GM18867 (cell line): Measurements from ENCODE around the gene PRMT5.

Experiments used
- ATAC-seq: cut with Tn5 transposase; IDR thresholded peaks from one replicate; pipeline ENCODE4 v1.9.1; 2021; ENCODE audit warnings: mild to moderate bottlenecking, moderate library complexity; ENCODE audit not compliant: unreplicated experiment

The PRMT5 gene

DNA sequence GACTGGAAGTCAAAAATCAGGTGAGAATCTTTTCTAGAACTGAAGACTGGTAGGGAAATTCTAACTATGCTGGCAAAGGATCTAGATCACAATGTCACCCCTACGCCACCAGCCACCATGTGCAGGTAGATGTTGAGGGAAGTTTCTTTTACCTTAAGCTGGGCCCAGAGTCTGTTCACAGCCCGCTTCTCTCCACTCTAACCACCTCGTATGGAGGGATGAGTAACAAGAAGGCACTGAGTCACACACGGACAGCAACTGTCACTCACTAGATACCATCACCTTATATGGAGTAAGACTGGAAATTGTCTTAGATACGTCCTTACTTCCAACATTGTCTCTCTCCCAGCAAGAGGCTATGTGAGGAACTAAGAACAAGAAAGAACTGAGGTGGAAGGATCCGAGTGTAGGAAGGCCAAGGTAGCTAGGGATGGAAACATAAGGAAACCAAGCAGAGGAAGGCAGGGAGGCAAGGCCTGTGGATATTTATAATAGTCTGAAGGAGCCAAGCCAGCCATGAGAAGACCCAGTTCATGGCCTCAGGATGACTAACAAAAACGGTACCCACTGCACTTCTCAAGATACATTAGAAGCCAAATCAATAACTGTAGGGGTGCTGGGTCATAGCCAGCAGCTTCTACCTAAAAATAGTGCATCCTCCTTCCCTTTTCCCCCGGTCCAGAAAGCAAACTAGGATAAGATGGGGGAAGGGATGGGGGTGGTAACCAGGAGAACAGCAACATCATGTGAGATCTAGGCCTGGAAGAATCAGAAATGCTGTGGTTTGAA lies 30.7 kb downstream of the PRMT5 start:
- no peak for ATAC-seq

DNA sequence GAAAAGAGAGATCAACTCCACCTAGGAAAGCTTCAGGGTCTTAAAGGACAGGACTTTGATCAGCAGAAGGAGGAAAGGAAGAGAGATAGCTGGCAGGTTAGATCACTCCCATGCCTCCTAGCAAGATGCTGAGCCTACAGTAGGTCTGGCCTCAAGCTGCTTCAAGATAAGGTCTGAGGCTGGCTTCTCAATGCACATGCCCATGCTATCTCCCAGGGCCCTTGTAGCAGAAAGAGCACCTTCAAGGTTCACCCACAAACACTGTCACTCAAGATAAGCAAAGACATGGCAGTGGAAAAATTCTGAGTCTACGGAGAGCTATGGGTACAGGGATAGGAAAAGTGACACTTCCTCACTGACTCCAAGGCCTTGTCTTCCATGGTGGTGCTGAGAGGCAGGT lies 31.8 kb downstream of the PRMT5 start:
- ATAC-seq, result no peak

DNA sequence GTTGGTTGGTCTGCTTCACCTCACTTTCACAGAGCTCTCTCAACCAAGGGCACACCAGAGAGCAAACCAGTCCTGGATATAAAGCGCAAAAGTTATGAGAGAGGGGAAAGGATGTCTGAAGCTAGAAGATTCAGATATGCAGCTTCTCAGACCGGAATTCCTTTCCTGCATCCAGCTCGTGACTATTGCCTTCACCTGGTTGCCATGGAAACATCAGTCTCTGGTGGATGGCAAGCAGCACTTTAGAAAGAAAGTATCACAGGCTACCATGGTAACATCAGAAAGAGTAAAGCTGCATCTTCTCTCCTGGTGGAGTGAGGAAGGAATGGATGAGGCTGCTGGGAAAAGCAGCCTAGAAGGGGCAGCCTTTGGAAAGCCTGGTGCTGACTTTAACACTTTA lies 32.4 kb downstream of the PRMT5 start:
- ATAC-seq, result no peak

DNA sequence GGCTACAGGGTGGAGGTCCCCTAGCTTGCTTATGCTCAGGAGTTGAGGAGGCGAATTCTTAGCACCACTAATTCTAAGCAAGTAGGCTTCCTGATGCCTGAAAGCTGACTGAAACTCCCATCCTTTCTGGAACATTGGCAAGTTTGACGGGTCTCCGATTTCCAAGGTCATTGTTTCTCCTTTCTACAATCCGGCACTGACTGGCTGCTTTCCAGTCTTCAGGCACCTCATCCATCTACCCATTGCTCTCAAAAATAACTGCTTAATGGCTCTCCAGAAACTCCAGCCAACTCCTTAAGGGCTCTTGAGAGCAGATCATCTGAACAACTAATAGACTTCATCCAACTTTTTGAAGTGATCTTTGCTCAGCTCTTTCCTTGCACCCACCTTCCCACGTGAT lies 32.8 kb downstream of the PRMT5 start:
- no peak for ATAC-seq

DNA sequence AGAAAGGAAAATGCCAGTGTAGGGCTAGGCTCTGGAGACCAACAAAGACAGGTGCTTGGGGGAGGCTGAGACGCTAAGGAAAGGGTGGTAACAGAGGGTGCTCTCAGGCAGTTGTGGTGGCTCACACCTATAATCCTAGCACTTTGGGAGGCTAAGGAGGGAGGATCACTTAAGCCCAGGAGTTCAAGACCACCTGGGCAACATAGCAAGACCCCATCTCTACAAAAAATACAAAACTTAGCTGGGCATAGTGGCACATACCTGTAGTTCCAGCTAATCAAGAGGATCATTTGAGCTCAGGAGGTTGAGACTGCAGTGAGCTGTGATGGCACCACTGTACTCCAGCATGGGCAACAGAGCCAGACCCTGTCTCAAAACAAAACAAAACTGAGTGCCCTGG lies 33.8 kb downstream of the PRMT5 start:
- ATAC-seq, result no peak

DNA sequence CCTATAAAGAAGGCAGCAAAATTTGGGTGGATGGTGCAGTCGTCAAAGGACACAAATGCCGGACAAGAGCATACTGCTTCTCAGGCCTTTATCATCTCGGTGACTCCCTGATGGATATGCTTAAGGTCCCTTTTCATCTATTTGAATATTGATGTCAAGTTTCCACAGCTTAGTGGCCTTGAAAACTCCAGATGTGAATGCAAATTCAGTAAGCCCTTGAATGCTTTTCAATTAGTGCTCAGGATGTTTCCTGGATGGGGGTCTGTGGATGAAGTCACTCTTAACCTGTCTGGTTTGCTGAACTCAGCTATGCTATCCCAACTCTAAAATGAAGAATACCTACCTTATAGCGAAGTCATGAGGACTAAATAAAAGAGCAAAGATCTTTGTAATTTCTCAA lies 35.5 kb downstream of the PRMT5 start:
- ATAC-seq, result no peak

DNA sequence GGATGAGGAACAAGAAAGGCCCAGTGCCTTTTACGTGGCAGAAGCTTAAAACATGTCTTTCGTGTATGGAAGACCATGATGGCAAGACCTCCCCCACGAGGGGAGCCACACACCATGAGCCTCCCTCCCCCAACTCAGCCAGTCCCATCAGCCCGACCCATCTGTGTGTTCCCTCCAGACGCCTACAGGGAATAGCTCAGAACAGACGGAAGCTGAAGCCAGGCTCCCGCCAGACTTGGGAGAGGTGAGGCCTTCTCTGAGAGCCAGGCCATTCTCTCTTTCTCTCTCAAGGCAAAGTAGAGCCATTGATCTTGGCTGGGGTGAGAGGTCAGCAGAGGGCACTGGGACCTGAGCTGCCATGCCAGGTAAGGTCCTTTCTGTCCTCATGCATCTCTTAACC lies 36.7 kb downstream of the PRMT5 start:
- no peak for ATAC-seq

DNA sequence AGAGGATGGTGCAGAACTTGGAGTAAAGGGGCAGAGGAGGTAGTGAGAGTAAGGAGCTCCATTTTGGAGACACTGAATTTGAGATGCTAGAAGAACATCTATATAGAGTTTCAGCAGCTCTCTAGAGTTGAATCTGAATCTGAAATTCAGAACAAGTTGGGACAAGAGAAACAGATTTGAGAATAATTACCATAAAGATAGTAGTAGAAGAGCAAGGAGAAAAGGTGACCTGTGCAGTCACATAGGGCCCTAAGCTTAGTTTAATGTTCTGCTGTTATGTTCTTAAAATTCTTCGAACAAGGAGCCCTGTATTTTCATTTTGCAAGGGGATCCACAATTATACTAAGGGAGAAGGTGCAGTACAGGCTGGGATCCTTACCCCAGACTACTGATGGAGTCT lies 38.8 kb downstream of the PRMT5 start:
- no peak for ATAC-seq

DNA sequence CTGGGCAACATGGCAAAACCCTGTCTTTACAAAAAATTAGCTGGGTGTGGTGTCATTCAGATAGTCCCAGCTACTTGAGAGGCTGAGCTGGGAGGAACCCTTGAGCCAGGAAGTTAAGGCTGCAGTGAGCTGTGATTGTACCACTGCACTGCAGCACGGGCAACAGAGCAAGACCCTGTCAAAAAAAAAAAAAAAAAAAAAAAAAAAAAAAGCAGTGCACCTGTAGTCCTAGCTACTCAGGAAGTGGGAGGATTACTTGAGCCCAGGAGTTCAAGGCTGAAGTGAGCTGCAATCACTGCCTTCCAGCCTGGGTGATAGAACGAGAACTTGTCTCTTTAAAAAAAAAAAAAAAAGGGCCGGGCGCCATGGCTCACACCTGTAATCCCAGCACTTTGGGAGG lies 40.5 kb downstream of the PRMT5 start:
- no peak for ATAC-seq

DNA sequence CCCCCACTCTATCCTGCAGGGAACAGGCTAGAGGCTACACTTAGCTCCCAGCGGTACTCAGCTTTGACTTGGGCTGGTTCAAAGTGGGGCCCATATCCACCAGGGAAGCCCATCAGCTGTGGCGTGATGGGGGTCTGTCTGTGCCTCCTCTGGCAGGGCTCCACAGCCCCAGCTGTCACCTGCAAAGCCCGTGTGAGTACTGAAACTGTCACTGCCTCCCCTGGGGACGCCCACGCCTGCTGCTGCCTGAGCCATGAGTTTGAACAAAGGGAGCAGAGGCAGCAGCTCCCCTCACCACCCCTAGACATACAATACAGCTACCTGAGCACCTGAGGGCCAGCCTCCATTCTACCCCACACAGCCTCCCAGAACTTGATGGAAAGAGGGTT lies 41.2 kb downstream of the PRMT5 start:
- peak; percentile 43 for ATAC-seq

DNA sequence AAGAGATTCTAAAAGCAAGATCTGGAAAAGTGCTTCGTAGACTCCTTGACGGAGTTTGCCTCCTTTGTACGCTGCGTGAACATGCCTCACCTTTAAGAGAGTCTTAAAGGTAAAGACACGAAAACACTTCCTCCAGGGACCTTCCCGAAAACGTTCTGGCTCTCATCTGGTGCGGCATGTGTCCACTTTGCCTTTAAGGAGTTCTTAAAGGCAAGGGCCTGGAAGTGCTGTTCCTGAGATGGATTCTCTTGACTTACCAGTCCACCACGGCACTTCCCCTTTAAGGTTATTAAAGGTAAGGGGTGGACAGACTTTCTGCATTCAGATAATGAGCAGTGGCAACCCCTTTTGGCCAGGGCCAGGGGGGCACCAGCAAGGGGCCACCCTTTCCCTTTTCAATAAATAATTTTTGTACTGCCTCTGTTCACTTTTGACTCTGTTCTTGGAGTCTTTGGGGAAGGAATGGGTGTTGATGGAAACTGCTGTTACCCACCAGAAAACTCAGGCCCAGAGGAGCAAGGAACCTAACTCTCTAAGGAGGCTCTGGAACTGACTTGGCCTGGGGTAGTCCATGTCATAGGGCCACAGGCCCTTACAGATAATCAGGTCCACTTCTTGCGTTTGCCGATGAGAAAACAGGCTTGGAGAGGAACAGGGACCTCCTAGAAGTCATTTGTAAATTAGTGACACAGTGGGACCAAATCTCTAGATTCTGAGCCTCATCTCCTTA lies 41.8 kb downstream of the PRMT5 start:
- ATAC-seq, result peak; percentile 36

DNA sequence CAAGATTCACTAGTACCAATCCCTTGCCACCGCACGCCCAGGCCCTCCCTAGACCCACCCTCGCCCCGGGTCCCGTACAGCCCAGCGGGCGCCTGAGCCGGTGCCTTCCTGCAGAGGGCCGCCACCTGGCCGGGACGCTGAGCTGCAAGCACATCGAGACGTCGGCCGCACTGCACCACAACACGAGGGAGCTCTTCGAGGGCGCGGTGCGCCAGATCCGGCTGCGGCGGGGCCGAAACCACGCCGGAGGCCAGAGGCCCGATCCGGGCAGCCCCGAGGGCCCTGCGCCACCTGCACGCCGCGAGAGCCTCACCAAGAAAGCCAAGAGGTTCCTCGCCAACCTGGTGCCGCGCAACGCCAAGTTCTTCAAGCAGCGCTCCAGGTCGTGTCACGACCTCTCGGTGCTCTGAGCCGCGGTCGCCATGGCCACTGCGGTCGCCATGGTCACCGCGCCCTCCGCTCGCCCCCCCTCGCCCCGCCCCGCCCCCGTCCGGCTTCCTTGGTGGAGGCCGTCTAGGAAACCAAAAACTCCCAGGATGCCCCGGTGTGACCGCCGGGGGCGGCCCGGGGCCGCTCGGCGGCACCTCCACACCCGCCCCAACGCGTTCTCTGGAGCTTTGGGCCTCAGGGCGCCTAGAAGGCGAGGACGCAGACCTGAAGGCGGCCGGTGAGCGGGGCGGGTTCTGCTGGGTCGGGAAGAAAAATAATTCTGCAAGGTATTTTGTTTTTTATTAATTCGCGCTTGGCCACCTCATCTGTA lies 42.5 kb downstream of the PRMT5 start:
- ATAC-seq, result peak; percentile 53

DNA sequence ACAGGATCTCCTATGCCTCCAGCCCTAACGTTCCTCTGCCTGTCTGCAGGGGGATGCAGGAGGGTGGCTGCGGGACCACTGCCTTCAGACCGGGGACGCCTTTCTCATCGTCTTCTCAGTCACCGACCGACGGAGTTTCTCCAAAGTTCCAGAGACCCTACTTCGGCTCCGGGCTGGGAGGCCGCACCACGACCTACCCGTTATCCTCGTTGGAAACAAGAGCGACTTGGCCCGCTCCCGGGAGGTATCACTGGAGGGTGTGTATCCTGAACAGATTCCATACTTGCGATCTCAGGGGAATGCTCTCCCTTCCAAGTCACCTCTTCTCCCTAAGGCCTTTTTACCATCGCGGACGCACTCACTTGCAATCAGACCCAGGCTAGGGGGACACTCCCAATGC lies 43.2 kb downstream of the PRMT5 start:
- no peak for ATAC-seq

DNA sequence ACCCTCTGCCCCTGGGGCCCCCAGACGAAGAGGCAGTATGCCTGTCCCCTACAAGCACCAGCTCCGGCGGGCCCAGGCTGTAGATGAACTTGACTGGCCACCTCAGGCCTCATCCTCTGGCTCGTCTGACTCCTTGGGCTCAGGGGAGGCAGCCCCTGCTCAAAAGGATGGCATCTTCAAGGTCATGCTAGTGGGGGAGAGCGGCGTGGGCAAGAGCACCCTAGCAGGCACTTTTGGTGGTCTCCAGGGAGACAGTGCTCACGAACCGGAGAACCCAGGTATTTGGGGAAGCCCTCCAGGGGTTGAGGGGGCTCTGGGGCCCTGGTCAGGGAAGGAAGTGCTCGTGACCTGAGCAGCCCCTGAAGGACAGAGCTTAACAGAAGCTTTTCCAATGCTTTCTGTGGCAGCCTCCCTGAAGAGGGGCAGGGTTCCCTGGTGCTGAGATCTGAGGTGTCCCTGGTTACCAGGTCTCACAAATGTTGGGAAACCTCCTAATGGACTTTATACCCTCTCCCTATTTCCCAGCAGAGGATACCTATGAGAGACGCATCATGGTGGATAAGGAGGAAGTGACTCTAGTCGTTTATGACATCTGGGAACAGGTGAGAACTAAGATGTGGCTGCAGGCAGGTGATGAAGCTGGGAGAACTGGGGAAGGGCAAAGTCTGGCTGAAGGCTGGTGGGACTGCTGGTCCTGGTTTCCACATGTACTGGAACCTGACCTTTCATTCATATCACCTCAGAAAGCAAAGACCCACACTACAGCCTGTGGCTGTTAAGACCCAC lies 44.2 kb downstream of the PRMT5 start:
- no peak for ATAC-seq

DNA sequence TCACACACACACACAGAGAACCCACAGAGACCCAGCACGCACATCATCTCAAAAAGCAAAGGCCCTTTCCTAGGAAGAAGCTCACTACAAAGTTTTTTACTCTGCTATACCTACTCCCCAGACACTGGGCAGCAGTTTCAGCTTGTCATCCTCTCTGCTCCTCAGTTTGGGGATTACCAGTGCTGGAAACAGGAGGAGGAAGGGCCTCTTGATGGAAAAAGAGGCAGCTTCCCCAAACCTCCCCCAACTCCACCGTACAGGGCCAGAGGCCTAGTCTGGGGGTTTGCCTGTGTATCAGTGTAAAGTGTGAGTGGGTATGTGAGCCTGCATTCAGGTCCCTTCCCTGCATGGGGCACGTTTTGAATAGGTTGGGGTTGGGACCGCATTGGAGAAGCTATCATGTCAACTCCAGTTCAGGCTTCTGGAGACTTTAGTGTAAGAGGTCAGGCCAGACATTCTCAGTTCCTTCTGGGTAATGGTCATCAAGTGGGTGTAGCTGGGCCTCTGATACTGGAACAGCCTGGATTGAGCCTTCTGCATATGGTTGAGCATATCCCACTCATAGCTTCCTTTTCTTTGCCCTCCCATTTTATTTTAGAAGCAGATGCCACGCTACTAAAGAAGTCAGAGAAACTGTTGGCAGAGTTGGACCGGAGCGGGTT lies 45.0 kb downstream of the PRMT5 start:
- no peak for ATAC-seq

DNA sequence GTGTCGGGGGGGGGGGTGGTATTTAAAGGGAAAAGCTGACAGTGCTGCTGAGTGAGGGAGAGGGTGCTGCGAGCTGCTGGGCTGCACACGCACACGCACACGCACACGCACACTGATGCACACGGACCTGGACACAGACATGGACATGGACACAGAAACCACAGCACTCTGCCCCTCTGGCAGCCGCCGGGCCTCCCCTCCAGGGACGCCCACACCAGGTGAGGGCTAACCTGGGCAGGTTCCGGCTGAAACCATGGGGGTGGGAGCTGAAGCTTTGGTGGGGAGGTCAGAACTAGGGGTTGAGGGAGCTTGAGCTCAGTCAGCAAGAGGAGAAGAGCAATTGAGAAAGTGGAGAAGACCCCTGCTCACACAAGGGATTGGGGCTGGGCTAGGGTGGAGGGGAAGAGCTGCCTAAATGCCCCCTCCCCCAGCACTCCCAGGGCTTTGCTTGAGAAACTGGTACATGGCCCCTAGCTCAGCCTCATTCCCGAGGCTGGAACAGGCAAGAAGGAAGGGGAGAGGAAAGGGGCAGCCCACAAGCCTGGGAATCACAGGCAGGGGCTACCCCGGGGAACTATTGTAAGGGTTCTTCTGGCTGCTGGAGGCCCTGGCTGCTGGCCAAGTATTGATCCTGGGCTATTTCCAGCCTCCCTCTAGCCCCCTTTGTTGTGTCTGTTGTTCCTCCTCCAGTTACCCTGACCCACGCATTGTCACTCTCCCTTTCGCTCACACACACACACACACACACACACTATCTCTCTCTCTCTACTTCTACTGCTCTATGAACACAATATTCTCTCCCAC lies 45.8 kb downstream of the PRMT5 start, which contains the start of gene REM2:
Gene REM2 (plus strand): TSS at position 50 of the 804 bp plus-strand sequence. CDS start 66 bp downstream, at position 116.
- ATAC-seq, result no peak

DNA sequence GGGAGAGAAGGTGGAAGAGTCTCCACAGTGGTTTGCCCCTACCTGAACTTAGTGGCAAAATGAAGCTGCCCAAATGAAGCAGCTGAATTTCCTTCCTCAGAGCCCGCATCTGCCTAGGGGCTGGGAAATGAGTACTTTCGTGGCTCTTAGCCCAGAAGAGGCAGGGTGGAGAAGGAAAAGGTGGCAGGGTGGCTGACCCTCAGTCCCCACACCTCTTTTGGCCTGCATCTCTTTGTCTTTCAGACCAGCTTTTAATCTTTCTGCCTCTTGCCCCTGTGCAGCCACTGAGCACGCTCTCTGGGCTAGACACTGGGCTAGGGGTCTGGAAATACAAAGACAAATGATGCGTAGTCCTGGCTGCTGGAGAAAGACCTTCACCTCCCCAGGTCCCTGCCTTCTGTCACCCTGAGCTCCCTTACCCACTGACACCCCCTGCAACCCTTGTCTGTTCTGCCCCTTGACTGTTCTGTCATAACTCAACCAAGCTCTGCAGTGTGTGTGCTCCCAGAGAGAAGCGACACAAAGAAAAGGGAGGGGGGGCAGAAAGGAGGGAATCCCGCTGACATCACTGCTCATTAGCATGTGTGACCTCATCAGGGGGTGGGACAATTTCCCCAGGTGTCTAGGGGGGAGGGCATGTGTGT lies 46.5 kb downstream of the PRMT5 start:
- ATAC-seq, result no peak

DNA sequence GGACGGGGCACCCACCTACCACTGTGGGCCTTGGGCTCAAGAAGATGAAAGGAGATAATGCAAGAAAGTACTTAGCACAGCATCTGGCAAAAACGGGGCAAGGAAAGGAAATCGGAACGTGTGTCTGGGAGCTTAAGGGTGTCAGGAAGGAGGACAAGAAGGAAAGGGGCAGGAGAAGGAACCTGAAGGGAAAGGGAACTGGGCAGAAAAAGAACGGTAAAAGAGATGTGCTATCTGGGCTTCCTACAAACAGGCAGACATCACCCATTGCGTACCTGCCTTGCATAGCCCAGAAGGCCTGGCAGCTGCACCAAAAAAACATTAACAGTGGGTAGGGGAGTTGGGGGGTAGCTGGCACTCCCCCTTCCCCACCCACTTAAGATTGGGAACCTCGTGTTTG lies 47.1 kb downstream of the PRMT5 start:
- no peak for ATAC-seq
